HepG2 (cell line): ENCODE data around the gene TANC1. TPM values are rescaled to one million over a fixed set of nuclear protein-coding genes. Genes with fewer than 3 reads are reported as not detected.
A peak's percentile ranks its signal among the peaks of the same experiment; 100 is the strongest.

ENCODE experiments used
- BHLHE40 ChIP-seq: IDR thresholded peaks from 2 replicates; pipeline ENCODE4 v1.6.1; 2011; ENCODE audit warnings: low read length, improper control_type of control experiment
- CENPBD1 ChIP-seq: sonication (generic); formaldehyde crosslinking; IDR thresholded peaks from 2 replicates; pipeline ENCODE4 v1.8.0; 2022; ENCODE audit warnings: missing genetic modification reagents, low read depth, mild to moderate bottlenecking, borderline replicate concordance
- DNMT1 ChIP-seq: sonication (generic); formaldehyde crosslinking; IDR thresholded peaks from 2 replicates; pipeline ENCODE4 v1.5.1; 2020; ENCODE audit warnings: mild to moderate bottlenecking, missing genetic modification reagents
- E2F1 ChIP-seq: sonication (generic); formaldehyde crosslinking; IDR thresholded peaks from 2 replicates; pipeline ENCODE4 v1.5.0; 2020; ENCODE audit warnings: missing genetic modification reagents
- GPN1 ChIP-seq: sonication (generic); formaldehyde crosslinking; IDR thresholded peaks from 2 replicates; pipeline ENCODE4 v1.5.1; 2020; ENCODE audit warnings: missing genetic modification reagents, borderline replicate concordance
- HNRNPK ChIP-seq: fragments of 200-400 bp; formaldehyde crosslinking; IDR thresholded peaks from 2 replicates; pipeline ENCODE4 v1.6.1; 2018; ENCODE audit warnings: low read length, low read depth, moderate library complexity, mild to moderate bottlenecking; ENCODE audit not compliant: poor library complexity, severe bottlenecking
- MAX ChIP-seq: IDR thresholded peaks from 2 replicates; pipeline ENCODE4 v1.6.1; 2012; ENCODE audit warnings: inconsistent platforms
- NONO ChIP-seq, 2 experiments: fragments of 450-650 bp in 1 of 2; sonication (generic) in 1 of 2; formaldehyde crosslinking in 1 of 2; IDR thresholded peaks in 1 of 2; conservative IDR thresholded peaks in 1 of 2; 2 replicates each; pipeline versions ENCODE4 v1.6.1 to v1.8.0; 2017 to 2022; ENCODE audit warnings: mild to moderate bottlenecking in 1 of 2, missing genetic modification reagents in 1 of 2, moderate library complexity in 1 of 2
- NR2F1 ChIP-seq, 2 experiments: fragments of 450-650 bp in 1 of 2; formaldehyde crosslinking in 1 of 2; IDR thresholded peaks; 2 replicates each; pipeline versions ENCODE4 v1.5.0 to v1.6.1; 2016 to 2020; ENCODE audit warnings: mild to moderate bottlenecking in 1 of 2, missing compliant biosample characterization in 1 of 2, missing genetic modification reagents in 1 of 2, moderate library complexity in 1 of 2
- POLR2A ChIP-seq, 2 experiments: IDR thresholded peaks; 2 replicates each; pipeline ENCODE4 v1.6.1; 2011; ENCODE audit warnings: low read depth in 2 of 2, low read length in 2 of 2, mild to moderate bottlenecking in 1 of 2, moderate library complexity in 1 of 2; ENCODE audit not compliant: insufficient read depth in 1 of 2
- RBM22 ChIP-seq: fragments of 200-400 bp; formaldehyde crosslinking; optimal IDR thresholded peaks from 2 replicates; pipeline ENCODE3; 2017; ENCODE audit warnings: mild to moderate bottlenecking, low read length, moderate library complexity
- SOX13 ChIP-seq, 3 experiments: fragments of 450-650 bp in 1 of 3; sonication (generic) in 1 of 3; formaldehyde crosslinking in 1 of 3; IDR thresholded peaks in 2 of 3; conservative IDR thresholded peaks in 1 of 3; 2 replicates each; pipeline versions ENCODE4 v1.5.0 to v1.6.1; 2016 to 2020; ENCODE audit warnings: antibody characterized with exemption in 1 of 3, mild to moderate bottlenecking in 1 of 3, missing compliant biosample characterization in 1 of 3, missing genetic modification reagents in 1 of 3, moderate library complexity in 1 of 3
- SP1 ChIP-seq, 2 experiments: fragments of 450-650 bp in 1 of 2; sonication (generic) in 1 of 2; formaldehyde crosslinking in 1 of 2; IDR thresholded peaks; 2 replicates each; pipeline versions ENCODE4 v1.4.0 to v1.6.1; 2016 to 2020; ENCODE audit warnings: missing genetic modification reagents in 1 of 2
- SP5 ChIP-seq: IDR thresholded peaks from 2 replicates; pipeline ENCODE4 v1.6.1; 2016; ENCODE audit warnings: low read depth, borderline replicate concordance
- TOPORS ChIP-seq: sonication (generic); formaldehyde crosslinking; IDR thresholded peaks from 2 replicates; pipeline ENCODE4 v1.8.0; 2023; ENCODE audit warnings: mild to moderate bottlenecking, missing genetic modification reagents
- UBTF ChIP-seq: sonication (generic); formaldehyde crosslinking; IDR thresholded peaks from 2 replicates; pipeline ENCODE4 v1.4.0; 2020; ENCODE audit warnings: mild to moderate bottlenecking, missing genetic modification reagents
- ZFY ChIP-seq: sonication (generic); formaldehyde crosslinking; IDR thresholded peaks from 2 replicates; pipeline ENCODE4 v1.4.0; 2020; ENCODE audit warnings: missing genetic modification reagents
- ZNF354B ChIP-seq: sonication (generic); formaldehyde crosslinking; IDR thresholded peaks from 2 replicates; pipeline ENCODE4 v1.8.0; 2022; ENCODE audit warnings: mild to moderate bottlenecking, missing genetic modification reagents
- ZNF619 ChIP-seq: sonication (generic); formaldehyde crosslinking; IDR thresholded peaks from 2 replicates; pipeline ENCODE4 v1.4.0; 2020; ENCODE audit warnings: mild to moderate bottlenecking, missing genetic modification reagents
- ZNF703 ChIP-seq: sonication (generic); formaldehyde crosslinking; IDR thresholded peaks from 2 replicates; pipeline ENCODE4 v1.5.1; 2020; ENCODE audit warnings: missing genetic modification reagents, mild to moderate bottlenecking, moderate library complexity, borderline replicate concordance
- ZNF709 ChIP-seq: sonication (generic); formaldehyde crosslinking; IDR thresholded peaks from 2 replicates; pipeline ENCODE4 v1.5.0; 2020; ENCODE audit warnings: mild to moderate bottlenecking, missing genetic modification reagents
- ZNF879 ChIP-seq: sonication (generic); formaldehyde crosslinking; IDR thresholded peaks from 2 replicates; pipeline ENCODE4 v1.8.1; 2023; ENCODE audit warnings: missing genetic modification reagents
- ZSCAN20 ChIP-seq: sonication (generic); formaldehyde crosslinking; IDR thresholded peaks from 2 replicates; pipeline ENCODE4 v1.4.0; 2020; ENCODE audit warnings: missing genetic modification reagents, mild to moderate bottlenecking, borderline replicate concordance
- polyA plus RNA-seq, 8 experiments: library from polyadenylated mRNA; depleted of rRNA in 3 of 8; stranded (reverse) in 7 of 8; unstranded in 1 of 8; fragments of >200 nt; fragmentation: Illumina TruSeq in 4 of 8; extraction: Trizol in 4 of 8; gene quantifications; 2 replicates each; pipeline versions ENCODE4 v1.2.1 to v1.2.3, GENCODE V29; 2011 to 2016; ENCODE audit warnings: low read depth in 4 of 8, missing spikeins in 1 of 8, mixed read lengths in 1 of 8; ENCODE audit not compliant: insufficient read depth in 1 of 8
- total RNA-seq, 5 experiments: library from RNA; depleted of rRNA; stranded (reverse); fragments of >200 nt; fragmentation: Illumina TruSeq; extraction: Trizol; gene quantifications; 2 replicates each; pipeline ENCODE4 v1.2.3, GENCODE V29; 2016; ENCODE audit warnings: low read depth in 1 of 5

The TANC1 gene
- total and polyA plus RNA-seq, 2 of the 13 experiments (the other 11 are each of a cell fraction or from before 2014, with no cell fraction given), result 2.3 to 5.6 TPM

GRCh38 chr2:158968396-158969161, at the start of gene TANC1 (continued):
- TF ChIP-seq RBM22, result no peak
- TF ChIP-seq BHLHE40, result no peak
- peak; percentile 43; the same call in 1 of the 2 replicates for TF ChIP-seq E2F1 (CRISPR knock-in tag)
- peak; percentile 76; the same call in 1 of the 2 replicates for TF ChIP-seq ZNF703
- no peak for TF ChIP-seq ZNF354B (CRISPR knock-in tag)
- no peak for TF ChIP-seq NR2F1 (CRISPR knock-in tag; IDR thresholded peaks at IDR 0.05)
- TF ChIP-seq SP1 (IDR thresholded peaks at IDR 0.05), result no peak
- no peak for TF ChIP-seq SP1 (CRISPR knock-in tag; IDR thresholded peaks at IDR 0.05)
- TF ChIP-seq ZNF619 (CRISPR knock-in tag), result 0 out of 2 replicates have a peak, but pooled peaks have one; percentile 13
- peak; percentile 88 for TF ChIP-seq UBTF (CRISPR knock-in tag)
- TF ChIP-seq NONO (IDR thresholded peaks at IDR 0.05), result no peak
- TF ChIP-seq NONO (CRISPR knock-in tag; conservative IDR thresholded peaks at IDR 0.05), result peak; percentile 24; the same call in 1 of the 2 replicates
- TF ChIP-seq ZSCAN20 (CRISPR knock-in tag), result peak; percentile 53; the same call in 1 of the 2 replicates
- TF ChIP-seq ZNF709 (CRISPR knock-in tag), result peak; percentile 32; the same call in 1 of the 2 replicates
- TF ChIP-seq GPN1 (CRISPR knock-in tag), result no peak
- no peak for TF ChIP-seq CENPBD1 (CRISPR knock-in tag)
- TF ChIP-seq POLR2A (IDR thresholded peaks at IDR 0.05; ENCODE audit: insufficient read depth in 1 of 2, low read depth in 2 of 2, low read length in 2 of 2), result peak; percentile 35 to 54; a peak in 3 of 4 replicates
- TF ChIP-seq SOX13 (IDR thresholded peaks at IDR 0.05), result no peak
- TF ChIP-seq SOX13 (CRISPR knock-in tag; conservative IDR thresholded peaks at IDR 0.05 in 1 of 2, IDR thresholded peaks at IDR 0.05 in 1 of 2), result no peak
- TF ChIP-seq ZNF879 (CRISPR knock-in tag), result no peak
- TF ChIP-seq DNMT1 (CRISPR knock-in tag), result no peak
- peak; percentile 96 for TF ChIP-seq HNRNPK
- peak; percentile 44; the same call in 1 of the 2 replicates for TF ChIP-seq SP5 (CRISPR knock-in tag)
- TF ChIP-seq ZFY (CRISPR knock-in tag), result peak; percentile 78
- TF ChIP-seq TOPORS, result peak; percentile 45; the same call in 1 of the 2 replicates
- TF ChIP-seq MAX, result peak; percentile 72
